ENCODE measurements around the gene UACA.

DNA sequence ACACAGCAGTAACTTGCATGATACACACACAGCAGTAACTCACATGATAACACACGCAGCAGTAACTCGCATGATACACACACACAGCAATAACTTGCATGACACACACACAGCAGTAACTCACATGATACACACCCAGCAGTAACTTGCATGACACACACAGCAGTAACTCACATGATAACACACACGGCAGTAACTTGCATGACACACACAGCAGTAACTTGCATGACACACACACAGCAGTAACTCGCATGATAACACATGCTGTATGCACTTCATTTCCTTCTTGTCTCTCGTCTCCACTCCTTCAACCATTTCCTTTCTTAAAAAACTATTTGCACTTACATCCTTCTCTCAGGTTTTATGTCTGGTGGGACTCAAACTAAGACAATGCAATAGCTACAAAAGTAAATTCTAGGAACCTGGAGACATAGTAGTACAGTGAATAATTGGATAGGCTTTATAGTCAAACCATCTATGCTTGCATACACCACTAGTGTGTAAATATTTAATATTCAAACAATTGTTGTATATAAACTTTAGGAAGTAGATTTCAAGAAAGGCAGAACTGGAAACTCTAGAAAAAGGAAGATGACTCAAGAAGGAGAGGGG lies 130.8 kb downstream of the UACA start:
- TF ChIP-seq, protein P1, sequence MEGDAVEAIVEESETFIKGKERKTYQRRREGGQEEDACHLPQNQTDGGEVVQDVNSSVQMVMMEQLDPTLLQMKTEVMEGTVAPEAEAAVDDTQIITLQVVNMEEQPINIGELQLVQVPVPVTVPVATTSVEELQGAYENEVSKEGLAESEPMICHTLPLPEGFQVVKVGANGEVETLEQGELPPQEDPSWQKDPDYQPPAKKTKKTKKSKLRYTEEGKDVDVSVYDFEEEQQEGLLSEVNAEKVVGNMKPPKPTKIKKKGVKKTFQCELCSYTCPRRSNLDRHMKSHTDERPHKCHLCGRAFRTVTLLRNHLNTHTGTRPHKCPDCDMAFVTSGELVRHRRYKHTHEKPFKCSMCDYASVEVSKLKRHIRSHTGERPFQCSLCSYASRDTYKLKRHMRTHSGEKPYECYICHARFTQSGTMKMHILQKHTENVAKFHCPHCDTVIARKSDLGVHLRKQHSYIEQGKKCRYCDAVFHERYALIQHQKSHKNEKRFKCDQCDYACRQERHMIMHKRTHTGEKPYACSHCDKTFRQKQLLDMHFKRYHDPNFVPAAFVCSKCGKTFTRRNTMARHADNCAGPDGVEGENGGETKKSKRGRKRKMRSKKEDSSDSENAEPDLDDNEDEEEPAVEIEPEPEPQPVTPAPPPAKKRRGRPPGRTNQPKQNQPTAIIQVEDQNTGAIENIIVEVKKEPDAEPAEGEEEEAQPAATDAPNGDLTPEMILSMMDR (IDR thresholded peaks at IDR 0.05; ENCODE audit: insufficient read depth, low read length): no peak
- TF ChIP-seq GABPA (IDR thresholded peaks at IDR 0.05; ENCODE audit: low read depth): no peak
- TF ChIP-seq POLR2AphosphoS5 (IDR thresholded peaks at IDR 0.05; ENCODE audit: low read depth): no peak
- no peak for TF ChIP-seq REST (IDR thresholded peaks at IDR 0.05; ENCODE audit: insufficient replicate concordance, low read depth)
- no peak for TF ChIP-seq SPI1 (IDR thresholded peaks at IDR 0.05; ENCODE audit: borderline replicate concordance, low read depth)
